GM12878 (cell line): ENCODE data around the gene MSH3. TPM values are rescaled to one million over a fixed set of nuclear protein-coding genes. Genes with fewer than 3 reads are reported as not detected.

Source experiments
- CHD4 ChIP-seq: fragments of 200-600 bp; sonication (generic); IDR thresholded peaks from 2 replicates; pipeline ENCODE4 v1.6.1; 2016; ENCODE audit warnings: mild to moderate bottlenecking
- E4F1 ChIP-seq: fragments of 450-650 bp; IDR thresholded peaks from 2 replicates; pipeline ENCODE4 v1.6.1; 2018; ENCODE audit warnings: borderline replicate concordance, mild to moderate bottlenecking; ENCODE audit not compliant: partially characterized antibody
- HSF1 ChIP-seq: fragments of 150-350 bp; IDR thresholded peaks from 2 replicates; pipeline ENCODE4 v1.6.1; 2014; ENCODE audit warnings: mild to moderate bottlenecking, low read depth, low read length
- MEF2B ChIP-seq: fragments of 450-650 bp; IDR thresholded peaks from 2 replicates; pipeline ENCODE4 v1.6.1; 2018; ENCODE audit warnings: mild to moderate bottlenecking, moderate library complexity; ENCODE audit not compliant: partially characterized antibody, poor library complexity, severe bottlenecking
- NKRF ChIP-seq: fragments of 450-650 bp; conservative IDR thresholded peaks from 2 replicates; pipeline ENCODE4 v1.6.1; 2017; ENCODE audit warnings: mild to moderate bottlenecking, moderate library complexity
- SIX5 ChIP-seq: IDR thresholded peaks from 2 replicates; pipeline ENCODE4 v1.6.1; 2011; ENCODE audit warnings: mild to moderate bottlenecking, low read depth, low read length, moderate library complexity; ENCODE audit not compliant: severe bottlenecking
- TAF1 ChIP-seq: IDR thresholded peaks from 2 replicates; pipeline ENCODE4 v1.6.1; 2011; ENCODE audit warnings: mild to moderate bottlenecking, low read depth, low read length, borderline replicate concordance
- TBL1XR1 ChIP-seq: IDR thresholded peaks from 2 replicates; pipeline ENCODE4 v1.6.1; 2012; ENCODE audit warnings: low read depth, low read length, improper control_type of control experiment
- USF1 ChIP-seq: IDR thresholded peaks from 2 replicates; pipeline ENCODE4 v1.6.1; 2011; ENCODE audit warnings: borderline replicate concordance, low read depth, mild to moderate bottlenecking, moderate library complexity, mixed read lengths, low read length; ENCODE audit not compliant: insufficient read depth; ENCODE audit errors: extremely low read length
- ZNF217 ChIP-seq: fragments of 450-650 bp; IDR thresholded peaks from 2 replicates; pipeline ENCODE4 v1.6.1; 2017; ENCODE audit warnings: antibody characterized with exemption, mild to moderate bottlenecking
- ZNF274 ChIP-seq: IDR thresholded peaks from one replicate; pipeline ENCODE4 v1.8.0; 2011; ENCODE audit not compliant: insufficient read length, insufficient read depth
- ZNF622 ChIP-seq: fragments of 450-650 bp; IDR thresholded peaks from 2 replicates; pipeline ENCODE4 v1.6.1; 2017; ENCODE audit warnings: mild to moderate bottlenecking, inconsistent platforms
- ZZZ3 ChIP-seq: IDR thresholded peaks from 2 replicates; pipeline ENCODE4 v1.6.1; 2011; ENCODE audit warnings: low read depth; ENCODE audit not compliant: control insufficient read depth, insufficient read length
- polyA plus RNA-seq, 11 experiments: library from polyadenylated mRNA; depleted of rRNA in 4 of 11; unstranded in 6 of 11; stranded (reverse) in 5 of 11; fragments of >200 nt; fragmentation: Nextera tagmentation in 4 of 11; fragmentation: Illumina TruSeq in 1 of 11; extraction: Ambion mirVana in 4 of 11; extraction: Trizol in 1 of 11; gene quantifications; 1 replicate in 1 of 11; 2 replicates in 10 of 11; pipeline versions ENCODE4 v1.2.1 to v1.2.3, GENCODE V29; 2011 to 2016; ENCODE audit warnings: inconsistent platforms in 2 of 11, missing spikeins in 2 of 11, low read depth in 1 of 11
- total RNA-seq, 4 experiments: library from RNA; depleted of rRNA in 3 of 4; stranded (reverse); fragments of >200 nt in 3 of 4; fragmentation: Illumina TruSeq in 1 of 4; extraction: Trizol in 1 of 4; gene quantifications; 2 replicates each; pipeline versions ENCODE4 v1.2.1 to v1.2.3, GENCODE V29; 2013 to 2021

MSH3 gene
- total and polyA plus RNA-seq, 10 of the 15 experiments (the other 5 are each of a cell fraction or from before 2014, with no cell fraction given), result 4.7 to 17.5 (median 12.2) TPM

GRCh38 chr5:80625230-80625629 is 29.2 kb upstream of the MSH3 start (continued):
- no peak for TF ChIP-seq TAF1
- TF ChIP-seq USF1, result no peak
- TF ChIP-seq SIX5, result no peak
- TF ChIP-seq TBL1XR1, result no peak
- TF ChIP-seq ZZZ3, result no peak
- no peak for TF ChIP-seq NKRF
- TF ChIP-seq HSF1, result no peak
- TF ChIP-seq ZNF622, result no peak
- TF ChIP-seq E4F1, result no peak
- TF ChIP-seq MEF2B, result no peak
- no peak for TF ChIP-seq ZNF274
- no peak for TF ChIP-seq ZNF217
- TF ChIP-seq CHD4, result no peak
